ENCODE data around the gene MAPK13.

DNA sequence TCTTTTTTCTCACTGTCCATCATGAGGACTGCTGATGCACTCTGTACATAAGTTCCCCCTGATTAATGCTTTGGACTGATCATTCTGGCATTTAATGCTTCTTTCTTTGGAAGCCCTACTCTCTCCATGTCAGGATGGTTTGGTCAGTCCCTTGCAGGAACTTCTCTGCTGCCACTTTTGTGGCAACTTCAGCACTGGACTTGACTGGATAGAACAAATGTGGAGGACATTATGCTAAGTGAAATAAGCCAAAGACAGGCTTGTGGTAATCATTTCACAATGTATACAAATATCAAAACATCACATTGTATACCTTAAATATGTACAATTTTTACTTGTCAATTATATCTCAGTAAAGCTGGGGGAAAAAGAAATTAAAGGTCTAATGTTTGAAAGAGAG is 54.0 kb downstream of the MAPK13 start:
- TF ChIP-seq, protein P1, sequence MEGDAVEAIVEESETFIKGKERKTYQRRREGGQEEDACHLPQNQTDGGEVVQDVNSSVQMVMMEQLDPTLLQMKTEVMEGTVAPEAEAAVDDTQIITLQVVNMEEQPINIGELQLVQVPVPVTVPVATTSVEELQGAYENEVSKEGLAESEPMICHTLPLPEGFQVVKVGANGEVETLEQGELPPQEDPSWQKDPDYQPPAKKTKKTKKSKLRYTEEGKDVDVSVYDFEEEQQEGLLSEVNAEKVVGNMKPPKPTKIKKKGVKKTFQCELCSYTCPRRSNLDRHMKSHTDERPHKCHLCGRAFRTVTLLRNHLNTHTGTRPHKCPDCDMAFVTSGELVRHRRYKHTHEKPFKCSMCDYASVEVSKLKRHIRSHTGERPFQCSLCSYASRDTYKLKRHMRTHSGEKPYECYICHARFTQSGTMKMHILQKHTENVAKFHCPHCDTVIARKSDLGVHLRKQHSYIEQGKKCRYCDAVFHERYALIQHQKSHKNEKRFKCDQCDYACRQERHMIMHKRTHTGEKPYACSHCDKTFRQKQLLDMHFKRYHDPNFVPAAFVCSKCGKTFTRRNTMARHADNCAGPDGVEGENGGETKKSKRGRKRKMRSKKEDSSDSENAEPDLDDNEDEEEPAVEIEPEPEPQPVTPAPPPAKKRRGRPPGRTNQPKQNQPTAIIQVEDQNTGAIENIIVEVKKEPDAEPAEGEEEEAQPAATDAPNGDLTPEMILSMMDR (IDR thresholded peaks at IDR 0.05): no peak
- TF ChIP-seq POLR2A (IDR thresholded peaks at IDR 0.05): no peak

All from breast epithelium (tissue), 3 donors.